GM19468 (cell line): ENCODE measurements around the gene SELENOI.
"Not testable (repeated sequence)": the region's sequence is repeated elsewhere in the genome, so short reads cannot be mapped to it uniquely, and the experiment has no call there.

Experiments used
- ATAC-seq: cut with Tn5 transposase; IDR thresholded peaks from one replicate; pipeline ENCODE4 v1.9.1; 2021; ENCODE audit warnings: mild to moderate bottlenecking, moderate library complexity, moderate number of reproducible peaks; ENCODE audit not compliant: unreplicated experiment; ENCODE audit errors: extremely low read depth

Gene SELENOI

DNA sequence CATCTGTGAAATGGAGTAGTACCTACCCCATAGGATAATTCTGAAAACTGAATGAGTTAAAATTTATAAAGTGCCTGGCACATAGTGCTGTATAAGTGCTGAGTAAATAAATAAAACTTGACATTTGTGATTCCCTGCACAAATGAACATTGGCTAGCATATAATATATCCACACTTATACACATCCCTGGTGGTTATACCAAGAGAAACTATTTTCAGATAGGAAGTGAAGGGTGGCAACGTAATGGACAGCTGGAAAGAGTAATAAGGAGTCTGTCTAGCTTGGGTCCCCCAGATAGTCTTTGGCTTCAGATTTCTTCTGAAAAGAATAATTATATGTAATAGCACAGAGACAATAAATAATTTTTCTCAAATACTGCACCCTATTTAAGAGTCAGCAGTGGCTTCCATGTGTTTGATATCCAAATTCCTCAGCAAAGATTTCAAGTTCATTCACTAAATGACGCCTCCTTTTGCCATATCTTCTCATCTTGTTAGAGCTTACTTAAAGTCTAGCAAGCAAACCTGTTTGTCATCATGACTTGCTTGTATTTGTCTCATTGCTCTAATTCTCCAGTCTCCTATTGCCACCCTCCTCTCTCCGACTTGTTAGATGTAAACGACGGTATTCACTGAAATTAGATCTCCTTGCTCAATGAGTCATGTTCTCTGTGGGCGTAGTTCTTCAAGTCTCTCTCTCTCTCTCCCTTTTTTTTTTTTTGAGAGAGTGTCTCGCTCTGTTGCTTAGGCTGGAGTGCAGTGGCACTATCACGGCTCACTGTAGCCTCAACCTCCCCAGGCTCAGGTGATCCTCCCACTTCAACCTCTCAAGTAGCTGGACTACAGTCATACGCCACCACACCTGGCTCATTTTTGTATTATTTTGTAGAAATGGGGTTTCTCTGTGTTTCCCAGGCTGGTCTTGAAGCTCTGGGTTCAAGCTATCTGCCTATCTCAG, 9.4 kb downstream of the SELENOI start:
- no peak for ATAC-seq

- ATAC-seq: no peak
Observed at GRCh38 chr2:26356111-26356510, 10.2 kb downstream of the SELENOI start.

GRCh38 chr2:26356771-26357170, 10.8 kb downstream of the SELENOI start:
- ATAC-seq: no peak

DNA sequence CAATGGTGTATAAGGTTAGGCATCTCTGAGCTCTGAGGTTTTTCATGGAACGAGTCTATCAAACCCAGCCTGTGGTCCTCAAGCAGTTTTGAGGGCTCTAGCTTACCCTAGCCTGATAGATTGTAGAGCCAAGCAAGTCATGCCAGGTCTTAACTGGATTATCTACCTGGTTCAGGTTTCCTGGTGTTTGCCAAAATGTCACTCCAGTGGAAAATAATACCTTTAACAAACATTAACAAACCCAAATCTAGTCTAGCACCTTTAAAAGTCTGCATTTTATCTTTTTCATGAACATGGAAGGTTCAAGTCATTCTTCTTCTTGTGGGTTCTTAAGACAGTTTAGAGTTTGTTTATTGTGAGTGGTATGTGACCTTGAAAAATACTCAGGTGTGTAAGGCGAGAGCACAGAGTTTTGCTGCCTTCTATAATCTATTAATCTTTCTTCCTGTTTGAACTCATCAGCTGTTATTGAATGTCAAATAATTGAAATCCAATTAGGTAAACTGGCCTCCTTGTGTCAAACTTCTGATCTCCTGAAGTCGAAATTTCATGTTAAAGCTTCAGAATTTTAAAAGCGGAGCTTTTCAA, 14.0 kb downstream of the SELENOI start:
- ATAC-seq: no peak

DNA sequence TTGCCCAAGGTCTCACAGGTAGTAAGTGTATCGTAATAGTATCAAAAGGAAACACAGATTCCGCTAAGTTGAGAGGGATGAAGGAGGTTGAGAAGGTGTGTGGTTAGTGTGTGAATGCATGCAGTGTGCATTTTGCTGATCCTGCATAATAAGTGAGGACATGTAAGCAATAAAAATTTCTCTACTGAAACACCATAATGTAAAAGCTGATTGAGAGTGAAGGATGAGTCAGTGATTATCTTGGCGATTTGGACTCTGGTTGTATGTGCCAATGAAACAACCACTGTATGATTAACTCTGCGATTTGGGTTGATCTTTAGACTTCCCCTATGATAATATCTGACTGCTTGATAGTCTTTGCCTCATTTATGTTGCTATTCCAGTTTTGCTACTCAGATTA, 17.4 kb downstream of the SELENOI start:
- no peak for ATAC-seq

GRCh38 chr2:26363958-26364357, 18.0 kb downstream of the SELENOI start:
- no peak for ATAC-seq

- ATAC-seq: no peak
Observed at GRCh38 chr2:26364669-26365068, 18.7 kb downstream of the SELENOI start.

- ATAC-seq: no peak
Observed at GRCh38 chr2:26366957-26367356, 21.0 kb downstream of the SELENOI start.

- not testable (repeated sequence) for ATAC-seq
Observed at GRCh38 chr2:26369664-26370063, 23.7 kb downstream of the SELENOI start.

DNA sequence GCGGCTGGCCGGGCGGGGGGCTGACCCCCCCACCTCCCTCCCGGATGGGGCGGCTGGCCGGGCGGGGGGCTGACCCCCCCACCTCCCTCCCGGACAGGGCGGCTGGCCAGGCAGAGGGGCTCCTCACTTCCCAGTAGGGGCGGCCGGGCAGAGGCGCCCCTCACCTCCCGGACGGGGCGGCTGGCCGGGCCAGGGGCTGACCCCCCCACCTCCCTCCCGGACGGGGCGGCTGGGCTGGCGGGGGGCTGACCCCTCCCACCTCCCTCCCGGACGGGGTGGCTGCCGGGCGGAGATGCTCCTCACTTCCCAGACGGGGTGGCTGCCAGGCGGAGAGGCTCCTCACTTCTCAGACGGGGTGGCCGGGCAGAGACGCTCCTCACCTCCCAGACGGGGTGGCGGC, 25.0 kb downstream of the SELENOI start:
- not testable (repeated sequence) for ATAC-seq

DNA sequence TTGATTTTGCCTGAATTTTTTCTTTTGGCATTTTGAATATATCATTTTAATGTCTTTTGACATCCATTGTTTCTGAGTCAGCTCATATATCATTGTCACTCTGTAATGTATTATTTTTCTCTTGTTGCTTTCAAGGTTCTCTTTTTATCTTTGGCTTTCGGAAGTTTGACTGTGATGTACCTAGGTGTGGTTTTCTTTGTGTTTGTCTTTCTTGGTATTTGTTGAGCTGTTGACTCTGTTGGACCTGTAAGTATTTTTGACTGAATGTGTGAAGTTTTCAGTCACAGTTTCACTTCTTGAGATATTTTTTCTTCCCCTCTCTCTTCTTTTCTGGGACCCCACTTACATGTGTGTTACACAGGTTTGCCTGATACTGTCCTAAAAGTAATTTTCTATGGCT, 30.9 kb downstream of the SELENOI start:
- ATAC-seq: no peak

- ATAC-seq: no peak
Observed at GRCh38 chr2:26380281-26380680, 34.3 kb downstream of the SELENOI start.

DNA sequence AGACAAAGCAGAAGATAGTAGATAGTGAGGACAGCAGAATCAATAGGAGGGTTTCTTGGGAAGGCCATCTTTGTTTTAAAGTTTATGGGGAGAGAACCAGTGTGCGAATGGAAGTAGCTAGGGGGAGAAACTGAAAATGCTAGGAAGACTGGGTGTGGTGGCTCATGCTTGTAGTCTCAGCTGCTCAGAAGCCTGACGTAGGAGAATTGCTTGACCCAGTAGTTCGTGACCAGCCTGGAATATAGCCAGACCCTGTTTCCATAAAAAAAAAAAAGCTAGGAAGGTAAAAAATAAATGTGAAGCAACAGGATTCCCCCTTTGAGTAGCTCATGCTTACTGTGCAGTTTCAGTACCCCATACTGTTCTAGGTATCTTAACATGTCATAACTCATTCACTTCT, 36.6 kb downstream of the SELENOI start:
- ATAC-seq: no peak

DNA sequence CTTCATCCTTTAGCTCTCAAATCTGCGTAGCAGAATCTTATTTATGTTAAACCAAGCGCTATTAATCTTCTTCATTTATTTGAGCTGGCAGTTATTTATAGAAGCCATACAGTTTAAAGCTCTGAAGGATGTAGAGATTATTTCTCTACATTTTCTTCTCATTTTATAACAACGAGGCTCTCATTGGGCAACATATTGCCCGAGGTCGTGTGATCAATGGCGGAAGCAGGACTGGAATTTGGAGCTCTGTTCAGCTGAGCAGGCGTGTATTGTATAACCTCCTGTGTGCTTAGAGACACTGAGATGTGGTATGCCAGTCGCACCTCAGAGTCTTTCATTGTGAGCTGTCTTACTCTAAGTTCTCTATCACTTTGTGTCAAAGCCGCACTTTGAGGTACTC, 38.2 kb downstream of the SELENOI start:
- ATAC-seq: no peak

DNA sequence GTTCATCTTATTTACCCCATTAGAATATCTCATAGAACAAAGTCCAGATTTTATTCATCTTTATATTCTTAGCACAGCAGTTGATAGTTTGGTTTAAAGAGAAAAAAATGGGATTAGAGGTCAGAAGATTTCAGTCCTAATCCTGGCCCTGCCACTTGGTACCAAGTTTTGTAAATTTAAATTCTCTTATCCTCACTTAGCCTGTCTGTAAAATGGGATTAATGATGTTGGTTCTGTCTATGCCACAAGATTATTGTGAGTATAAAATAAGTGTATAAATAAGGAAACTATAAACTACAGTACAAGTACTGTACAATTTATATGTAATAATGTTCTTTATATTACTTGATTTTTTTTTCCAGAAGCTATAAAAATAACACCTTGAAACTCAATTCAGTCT, 38.7 kb downstream of the SELENOI start:
- ATAC-seq: no peak

GRCh38 chr2:26387189-26387588, 41.2 kb downstream of the SELENOI start:
- ATAC-seq: no peak

GRCh38 chr2:26394694-26395093, 48.8 kb downstream of the SELENOI start:
- no peak for ATAC-seq

DNA sequence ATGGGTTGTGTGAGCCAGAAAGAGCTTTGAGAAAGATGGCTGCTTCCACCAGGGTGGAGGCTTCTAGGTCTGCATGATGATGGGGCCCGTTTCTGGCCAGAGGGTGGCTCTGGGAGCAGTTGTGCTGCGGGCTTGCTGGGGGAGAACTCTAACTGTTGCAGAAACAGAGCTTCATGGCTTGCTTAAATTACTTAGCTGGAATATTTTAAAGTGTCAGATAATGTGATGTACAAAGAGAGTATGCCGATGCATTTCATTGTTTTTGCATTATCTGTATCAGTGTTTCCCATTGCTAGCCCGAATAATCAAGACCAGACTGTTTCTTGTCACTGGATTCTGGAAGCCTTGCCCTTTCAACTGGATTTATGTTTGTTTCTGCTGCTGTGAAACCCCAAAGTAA, 49.5 kb downstream of the SELENOI start:
- ATAC-seq: no peak

- ATAC-seq: no peak
Observed at GRCh38 chr2:26396734-26397298, 50.9 kb downstream of the SELENOI start.

GRCh38 chr2:26399771-26400376, 53.9 kb downstream of the SELENOI start:
- no peak for ATAC-seq

GRCh38 chr2:26400723-26401122, 54.8 kb downstream of the SELENOI start:
- no peak for ATAC-seq
